ENCODE data around the gene RIMBP2.
"Not testable (repeated sequence)": the region's sequence is repeated elsewhere in the genome, so short reads cannot be mapped to it uniquely, and the experiment has no call there.

The RIMBP2 gene

GRCh38 chr12:130715998-130716968, at the start of gene RIMBP2:
TSS of gene RIMBP2 (minus strand) at chr12:130716299. CDS start at chr12:130479013, 237,286 bp downstream.
- peak; percentile 64 for FAIRE-seq

DNA sequence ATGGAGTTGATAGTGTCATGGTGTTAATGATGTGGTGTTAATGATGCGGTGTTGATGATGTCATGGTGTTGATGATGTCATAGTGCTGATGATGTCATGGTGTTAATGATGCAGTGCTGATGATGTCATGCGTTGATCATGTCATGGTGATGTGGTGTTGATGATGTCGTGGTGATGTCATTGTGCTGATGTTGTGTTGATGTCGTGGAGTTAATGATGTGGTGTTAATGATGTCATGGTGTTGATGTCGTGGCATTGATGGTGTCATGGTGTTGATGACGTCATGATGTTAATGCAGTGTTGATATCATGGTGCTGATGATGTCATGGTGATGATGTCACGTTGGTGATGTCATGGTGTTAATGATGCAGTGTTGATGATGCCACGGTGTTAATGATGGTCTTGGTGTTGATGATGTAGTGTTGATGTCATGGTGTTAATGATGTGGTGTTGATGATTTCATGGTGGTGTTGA, 49.1 kb upstream of the RIMBP2 start:
- FAIRE-seq, result no peak

- FAIRE-seq, result no peak
These were observed 48.5 kb upstream of the RIMBP2 start for GRCh38 chr12:130764475-130765185.

DNA sequence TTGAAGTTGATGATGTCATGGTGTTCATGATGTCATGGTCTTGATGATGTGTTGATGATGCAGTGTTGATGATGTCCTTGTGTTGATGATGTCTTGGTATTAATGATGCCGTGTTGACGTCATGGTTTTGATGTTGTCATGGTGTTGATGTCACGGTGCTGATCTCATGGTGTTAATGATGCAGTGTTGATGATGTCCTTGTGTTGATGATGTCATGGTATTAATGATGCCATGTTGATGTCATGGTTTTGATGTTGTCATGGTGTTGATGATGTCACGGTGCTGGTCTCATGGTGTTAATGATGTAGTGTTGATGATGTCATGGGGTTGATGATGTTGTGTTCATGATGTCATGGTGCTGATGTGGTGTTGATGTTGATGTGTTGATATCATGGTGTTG, 48.0 kb upstream of the RIMBP2 start:
- FAIRE-seq, result no peak

- no peak for FAIRE-seq
These were observed 46.2 kb upstream of the RIMBP2 start for GRCh38 chr12:130762319-130762675.

DNA sequence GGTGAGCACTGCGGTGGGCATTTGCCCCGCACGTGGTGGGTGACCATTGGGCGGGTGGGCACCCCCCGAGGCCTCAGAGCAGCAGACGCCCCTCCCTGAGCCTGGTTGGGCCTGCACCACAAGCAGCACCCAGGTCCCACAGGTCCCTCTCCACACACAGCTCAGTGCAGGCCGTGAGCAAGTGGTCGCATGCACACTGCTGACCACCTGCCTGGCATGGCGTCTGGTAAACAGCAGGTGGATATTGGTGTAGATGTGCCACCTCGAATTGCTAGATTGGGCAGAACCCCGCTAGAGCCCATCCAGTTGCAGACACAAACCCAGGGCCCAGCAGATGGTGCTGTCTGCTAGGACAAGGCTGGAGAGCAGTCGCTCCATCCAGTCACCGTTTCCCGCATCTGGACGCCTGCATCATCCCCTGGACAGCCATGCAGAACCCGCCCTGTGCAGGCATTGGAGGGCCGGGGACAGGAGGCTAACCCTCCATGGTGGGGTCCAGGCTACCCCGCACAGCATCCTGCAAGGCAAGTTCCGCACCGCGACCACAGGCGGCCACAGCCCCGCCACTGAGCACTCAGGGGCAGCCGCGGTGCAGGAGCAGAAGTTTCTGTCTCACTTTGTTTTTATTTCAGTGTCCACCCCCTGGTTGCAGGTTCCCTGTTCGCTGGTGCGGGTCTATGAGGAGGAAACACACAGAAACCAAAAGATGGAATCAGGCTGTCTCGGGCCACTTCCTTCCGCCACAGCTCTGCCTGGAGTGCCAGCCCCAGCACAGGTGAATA, 45.6 kb upstream of the RIMBP2 start:
- no peak for FAIRE-seq

- no peak for FAIRE-seq
These were observed 38.3 kb upstream of the RIMBP2 start for GRCh38 chr12:130754234-130754901.

- FAIRE-seq, result no peak
These were observed 36.7 kb upstream of the RIMBP2 start for GRCh38 chr12:130752692-130753230.

- not testable (repeated sequence) for FAIRE-seq
These were observed 35.9 kb upstream of the RIMBP2 start for GRCh38 chr12:130752037-130752436.

DNA sequence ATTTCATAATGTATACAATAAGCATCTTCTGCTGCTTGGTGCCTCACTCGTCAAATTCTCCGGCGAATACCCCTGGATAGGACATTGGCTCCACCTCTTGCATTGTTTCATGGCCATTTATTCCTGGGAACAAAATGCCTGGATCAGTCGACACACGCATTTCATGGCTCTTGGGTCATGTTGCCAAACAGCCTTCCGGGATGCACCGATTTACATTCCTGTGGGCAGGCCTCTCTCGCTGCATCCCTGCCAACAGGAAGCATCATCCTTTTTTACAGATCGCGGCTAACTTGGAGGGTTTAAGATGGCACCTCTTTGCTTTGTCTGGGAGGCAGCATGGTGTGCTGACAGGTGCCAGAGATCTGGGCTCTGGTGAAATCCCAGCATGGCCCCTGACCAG, 32.7 kb upstream of the RIMBP2 start:
- FAIRE-seq, result no peak

GRCh38 chr12:130747867-130748740, 32.0 kb upstream of the RIMBP2 start:
- FAIRE-seq, result peak; percentile 92

DNA sequence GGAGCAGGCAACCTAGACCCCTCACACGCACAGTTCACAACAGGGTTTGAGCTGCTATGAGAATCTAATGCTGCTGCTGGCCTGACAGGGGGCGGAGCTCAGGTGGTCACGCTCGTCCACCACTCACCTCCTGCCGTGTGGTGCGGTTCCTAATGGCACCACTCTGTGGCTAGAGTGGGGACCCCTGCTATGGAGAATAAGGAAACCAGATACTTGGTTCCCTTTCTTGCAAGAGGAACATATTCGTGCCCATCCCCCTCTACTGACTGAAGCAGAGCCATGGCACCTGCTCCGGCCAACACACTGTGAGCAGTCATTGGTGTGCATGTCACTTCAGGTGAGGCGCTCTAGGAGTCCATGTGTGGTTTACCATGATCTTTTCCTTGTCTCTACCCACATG, 30.4 kb upstream of the RIMBP2 start:
- FAIRE-seq, result no peak

DNA sequence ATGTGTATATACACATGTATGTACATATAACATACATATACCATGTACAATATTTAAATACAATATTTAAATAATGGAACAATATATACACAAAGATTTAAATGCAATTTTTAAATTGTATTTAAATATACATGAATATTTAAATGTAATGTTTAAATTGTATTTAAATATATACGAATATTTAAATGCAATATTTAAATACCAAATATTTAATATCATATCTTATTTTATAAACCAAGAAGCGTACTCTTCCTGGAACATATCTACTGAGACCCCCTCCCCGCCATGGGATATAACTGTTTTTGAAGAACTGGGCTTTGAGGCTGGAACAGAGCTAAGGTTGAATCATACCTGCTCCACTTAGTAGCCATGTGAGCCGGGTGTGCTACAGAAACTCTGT, 29.8 kb upstream of the RIMBP2 start:
- FAIRE-seq, result peak; percentile 96

DNA sequence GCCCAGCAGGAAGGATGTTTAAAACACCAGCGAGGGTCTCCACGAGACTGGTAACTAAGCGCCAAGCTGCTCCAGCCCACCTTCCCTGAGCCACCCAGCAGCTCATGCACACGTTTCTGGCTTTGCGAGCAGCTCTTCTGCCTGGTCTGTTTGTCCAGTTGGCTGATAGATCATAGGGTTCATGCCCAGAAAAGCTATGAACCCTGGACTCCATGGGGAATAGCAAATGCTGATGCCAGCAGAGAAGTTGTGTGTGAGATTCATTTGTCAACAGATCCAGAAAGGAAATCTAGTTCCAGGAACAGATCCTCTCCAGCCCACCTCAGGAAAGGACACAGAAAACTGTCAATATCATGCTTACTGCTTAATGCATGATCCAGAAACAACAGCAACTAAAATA, 28.2 kb upstream of the RIMBP2 start:
- no peak for FAIRE-seq

GRCh38 chr12:130743606-130744005, 27.5 kb upstream of the RIMBP2 start:
- FAIRE-seq, result no peak

- FAIRE-seq, result no peak
These were observed 27.1 kb upstream of the RIMBP2 start for GRCh38 chr12:130743176-130743575.

- no peak for FAIRE-seq
These were observed 26.6 kb upstream of the RIMBP2 start for GRCh38 chr12:130742716-130743115.

- no peak for FAIRE-seq
These were observed 26.0 kb upstream of the RIMBP2 start for GRCh38 chr12:130742112-130742511.

GRCh38 chr12:130739571-130739970, 23.5 kb upstream of the RIMBP2 start:
- no peak for FAIRE-seq

GRCh38 chr12:130738403-130738802, 22.3 kb upstream of the RIMBP2 start:
- FAIRE-seq, result not testable (repeated sequence)

DNA sequence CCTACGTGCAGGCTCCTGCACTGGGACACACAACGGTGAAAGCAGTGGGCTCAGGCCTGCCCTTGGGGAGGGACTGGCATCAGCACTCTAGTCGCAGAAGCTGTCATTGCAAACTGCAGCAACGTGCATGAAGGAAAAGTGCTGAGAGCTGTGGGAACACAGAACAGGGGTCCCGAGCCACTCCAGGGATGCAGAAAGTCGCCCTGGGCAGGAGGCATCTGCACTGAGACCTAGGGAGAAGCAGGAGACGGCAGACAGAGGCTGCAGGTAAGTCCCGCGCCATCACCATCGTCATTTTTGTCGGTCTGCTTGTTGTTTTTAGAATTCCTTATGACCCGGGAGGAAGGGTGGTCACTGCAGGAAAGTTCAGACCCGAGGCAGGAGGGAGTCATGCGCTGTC, 21.6 kb upstream of the RIMBP2 start:
- no peak for FAIRE-seq
